Activated B cell treated with CpG ODN at 0.5 μM for 24 hours (primary cell): ENCODE data around the gene SMURF1. TPM values are rescaled to one million over a fixed set of nuclear protein-coding genes. Genes with fewer than 3 reads are reported as not detected.

Experiments used
- ATAC-seq: fragments of 200-7000 bp; cut with Tn5 transposase; one replicate; pipeline ENCODE4 v1.10.0; 2021; ENCODE audit warnings: low read depth, mild to moderate bottlenecking, moderate library complexity
- CTCF ChIA-PET: fragments of 350-600 bp; sonication (Branson Sonifier 250); formaldehyde crosslinking; loops from one replicate; lab custom pipeline; 2021; ENCODE audit warnings: antibody characterized with exemption; lab: Charles Lee
- POLR2A ChIA-PET: fragments of 350-600 bp; sonication (Branson Sonifier 250); formaldehyde crosslinking; loops from one replicate; lab custom pipeline; 2021; ENCODE audit warnings: antibody characterized with exemption; lab: Charles Lee
- DNase-seq: peaks from one replicate; pipeline ENCODE4 v3.0.0; 2022
- H3K27ac Mint-ChIP-seq: one replicate; pipeline ENCODE4 v1.8.0; 2020; ENCODE audit warnings: mixed read lengths
- H3K27me3 Mint-ChIP-seq: one replicate; pipeline ENCODE4 v1.8.0; 2021; ENCODE audit warnings: mixed read lengths
- H3K36me3 Mint-ChIP-seq: one replicate; pipeline ENCODE4 v1.8.0; 2021; ENCODE audit warnings: low read depth, mixed read lengths
- H3K4me1 Mint-ChIP-seq: one replicate; pipeline ENCODE4 v1.8.0; 2021; ENCODE audit warnings: mixed read lengths
- H3K4me3 Mint-ChIP-seq: one replicate; pipeline ENCODE4 v1.8.0; 2020; ENCODE audit warnings: mild to moderate bottlenecking, mixed read lengths
- H3K9me3 Mint-ChIP-seq: one replicate; pipeline ENCODE4 v1.8.0; 2020; ENCODE audit warnings: mixed read lengths
- CTCF ChIP-seq: fragments of 200-600 bp; IDR thresholded peaks from one replicate; pipeline ENCODE4 v1.8.0; 2022; ENCODE audit warnings: antibody characterized with exemption, mild to moderate bottlenecking
- intact Hi-C: fragments of 100-400 bp; cut with micrococcal nuclease; formaldehyde crosslinking; loops from one replicate; pipeline ENCODE4 v1.15.1; 2024
- total RNA-seq: library from RNA; stranded (reverse); gene quantifications from 2 replicates; pipeline ENCODE4 v1.2.3, GENCODE V29; 2022

SMURF1 gene
- total RNA-seq, 1 donor from 2014 or later = 23.1 TPM

DNA sequence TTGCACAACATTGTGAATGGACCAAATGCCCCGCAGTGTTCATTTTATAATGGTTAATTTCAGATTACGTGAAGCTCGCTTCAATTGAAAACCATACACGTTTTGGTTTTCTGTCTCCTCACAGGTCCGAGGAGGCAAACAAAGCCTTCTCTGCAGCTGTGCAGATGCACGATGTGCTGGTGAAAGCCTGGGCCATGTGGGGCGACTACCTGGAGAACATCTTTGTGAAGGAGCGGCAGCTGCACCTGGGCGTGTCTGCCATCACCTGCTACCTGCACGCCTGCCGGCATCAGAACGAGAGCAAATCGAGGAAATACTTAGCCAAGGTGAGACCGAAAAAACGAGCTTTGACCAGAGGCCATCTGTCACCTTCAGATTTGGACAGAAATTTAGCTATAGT is 155.3 kb downstream of the SMURF1 start:
- H3K9me3 Mint-ChIP-seq = peaks cover 10% of the 10 kb centered on the region
- intact Hi-C loops = no loop called here
- no peak for ATAC-seq
- no peak overlapping the region for H3K4me3 Mint-ChIP-seq
- CTCF ChIA-PET = no interaction called here
- H3K27ac Mint-ChIP-seq = no peak overlapping the region
- no peak for TF ChIP-seq CTCF
- H3K27me3 Mint-ChIP-seq = no peaks in the 10 kb centered on the region
- DNase-seq = no peak
- POLR2A ChIA-PET = interaction anchor here (1.6 kb wide), 1 partner anchor 419 kb away, joined by 4 read pairs; no protein-coding TSS in a partner anchor
- H3K36me3 Mint-ChIP-seq = peaks cover 96% of the 10 kb centered on the region
- no peaks in the 10 kb centered on the region for H3K4me1 Mint-ChIP-seq

DNA sequence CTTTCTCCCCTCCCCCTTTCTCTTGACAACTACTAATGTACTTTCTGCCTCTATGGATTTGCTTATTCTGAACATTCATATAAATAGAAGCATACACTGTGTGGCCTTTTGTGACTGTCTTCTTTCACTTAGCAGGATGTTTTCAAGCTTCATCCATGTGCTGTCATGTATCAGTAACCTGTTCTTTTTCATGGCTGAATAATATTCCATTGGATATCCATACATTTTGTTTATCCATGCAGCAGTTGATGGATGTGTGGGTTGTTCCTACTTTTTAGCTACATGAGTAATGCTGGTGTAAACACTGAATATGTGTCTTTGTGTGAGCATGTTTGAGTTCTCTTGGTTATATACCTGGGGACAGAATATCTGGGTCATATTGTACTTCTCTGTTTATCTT is 158.0 kb downstream of the SMURF1 start:
- ATAC-seq (no peak), DNase-seq (no peak)
- H3K4me3 Mint-ChIP-seq = no peak overlapping the region
- intact Hi-C loops = no loop called here
- H3K27ac Mint-ChIP-seq = no peak overlapping the region
- no peaks in the 10 kb centered on the region for H3K4me1 Mint-ChIP-seq
- H3K9me3 Mint-ChIP-seq = peaks cover 10% of the 10 kb centered on the region
- POLR2A ChIA-PET = interaction anchor here (1.5 kb wide), 1 partner anchor 17 kb away, joined by 3 read pairs; no protein-coding TSS in a partner anchor
- CTCF ChIA-PET = no interaction called here
- H3K27me3 Mint-ChIP-seq = no peaks in the 10 kb centered on the region
- no peak for TF ChIP-seq CTCF
- peaks cover 96% of the 10 kb centered on the region for H3K36me3 Mint-ChIP-seq

GRCh38 chr7:98985406-98985805 is 158.5 kb downstream of the SMURF1 start:
- ChIA-PET CTCF (no interaction called here), POLR2A (interaction anchor here (1.5 kb wide), 1 partner anchor 17 kb away, joined by 3 read pairs; no protein-coding TSS in a partner anchor)
- H3K9me3 Mint-ChIP-seq = peaks cover 10% of the 10 kb centered on the region
- H3K4me3 Mint-ChIP-seq = no peak overlapping the region
- H3K4me1 Mint-ChIP-seq = no peaks in the 10 kb centered on the region
- TF ChIP-seq CTCF = no peak
- intact Hi-C loops = no loop called here
- DNase-seq (no peak), ATAC-seq (no peak)
- peaks cover 98% of the 10 kb centered on the region for H3K36me3 Mint-ChIP-seq
- H3K27me3 Mint-ChIP-seq = no peaks in the 10 kb centered on the region
- H3K27ac Mint-ChIP-seq = no peak overlapping the region

GRCh38 chr7:98984126-98984525 is 159.8 kb downstream of the SMURF1 start:
- no peaks in the 10 kb centered on the region for H3K27me3 Mint-ChIP-seq
- ChIA-PET CTCF (no interaction called here), POLR2A (no interaction called here)
- no peak for TF ChIP-seq CTCF
- H3K4me3 Mint-ChIP-seq = no peak overlapping the region
- DNase-seq (no peak), ATAC-seq (no peak)
- no peak overlapping the region for H3K27ac Mint-ChIP-seq
- intact Hi-C loops = no loop called here
- peaks cover 100% of the 10 kb centered on the region for H3K36me3 Mint-ChIP-seq
- H3K9me3 Mint-ChIP-seq = peaks cover 10% of the 10 kb centered on the region
- H3K4me1 Mint-ChIP-seq = no peaks in the 10 kb centered on the region

GRCh38 chr7:98982686-98983085 is 161.2 kb downstream of the SMURF1 start:
- intact Hi-C loops = no loop called here
- no peak for TF ChIP-seq CTCF
- ChIA-PET POLR2A (no interaction called here), CTCF (no interaction called here)
- H3K9me3 Mint-ChIP-seq = peaks cover 10% of the 10 kb centered on the region
- H3K4me1 Mint-ChIP-seq = no peaks in the 10 kb centered on the region
- no peaks in the 10 kb centered on the region for H3K27me3 Mint-ChIP-seq
- H3K4me3 Mint-ChIP-seq = no peak overlapping the region
- peaks cover 99% of the 10 kb centered on the region for H3K36me3 Mint-ChIP-seq
- DNase-seq (no peak), ATAC-seq (no peak)
- H3K27ac Mint-ChIP-seq = no peak overlapping the region
